Thyroid gland (tissue), 4 donors: ENCODE data around the gene GRIA1.

Experiments
- POLR2A ChIP-seq, 2 donors: fragments of 450-650 bp; IDR thresholded peaks; one replicate each; pipeline ENCODE4 v1.6.1; 2017; ENCODE audit warnings: antibody characterized with exemption in 2 of 2, mild to moderate bottlenecking in 2 of 2, moderate library complexity in 1 of 2
- TF ChIP-seq, protein P1 (sequence below), 6 experiments: fragments of 200-600 bp in 3 of 6; fragments of 450-650 bp in 3 of 6; sonication (generic) in 3 of 6; IDR thresholded peaks; one replicate each; pipeline ENCODE4 v1.5.1; 2016 to 2019; ENCODE audit warnings: antibody characterized with exemption in 6 of 6, mild to moderate bottlenecking in 2 of 6, inconsistent platforms in 1 of 6, moderate library complexity in 1 of 6

DNA sequence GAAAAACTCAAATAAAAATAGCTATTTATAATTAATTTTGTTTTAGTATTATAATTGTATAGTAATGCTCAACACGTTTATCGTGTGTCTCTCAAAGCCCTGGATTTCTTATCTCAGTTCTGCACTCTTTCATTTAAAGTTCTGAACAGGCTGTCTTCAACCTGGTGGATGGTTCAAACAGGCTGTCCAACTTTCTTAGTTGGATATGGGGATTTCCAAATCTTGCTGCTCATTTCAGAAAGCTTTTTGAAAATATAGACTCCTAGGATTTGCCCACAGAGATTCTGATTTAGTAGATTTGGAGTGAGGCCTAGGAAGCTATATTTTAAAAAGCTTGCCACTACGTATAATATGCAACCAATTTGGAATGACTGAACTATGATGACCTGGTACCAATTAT is 120.3 kb downstream of the GRIA1 start:
- TF ChIP-seq, protein P1, sequence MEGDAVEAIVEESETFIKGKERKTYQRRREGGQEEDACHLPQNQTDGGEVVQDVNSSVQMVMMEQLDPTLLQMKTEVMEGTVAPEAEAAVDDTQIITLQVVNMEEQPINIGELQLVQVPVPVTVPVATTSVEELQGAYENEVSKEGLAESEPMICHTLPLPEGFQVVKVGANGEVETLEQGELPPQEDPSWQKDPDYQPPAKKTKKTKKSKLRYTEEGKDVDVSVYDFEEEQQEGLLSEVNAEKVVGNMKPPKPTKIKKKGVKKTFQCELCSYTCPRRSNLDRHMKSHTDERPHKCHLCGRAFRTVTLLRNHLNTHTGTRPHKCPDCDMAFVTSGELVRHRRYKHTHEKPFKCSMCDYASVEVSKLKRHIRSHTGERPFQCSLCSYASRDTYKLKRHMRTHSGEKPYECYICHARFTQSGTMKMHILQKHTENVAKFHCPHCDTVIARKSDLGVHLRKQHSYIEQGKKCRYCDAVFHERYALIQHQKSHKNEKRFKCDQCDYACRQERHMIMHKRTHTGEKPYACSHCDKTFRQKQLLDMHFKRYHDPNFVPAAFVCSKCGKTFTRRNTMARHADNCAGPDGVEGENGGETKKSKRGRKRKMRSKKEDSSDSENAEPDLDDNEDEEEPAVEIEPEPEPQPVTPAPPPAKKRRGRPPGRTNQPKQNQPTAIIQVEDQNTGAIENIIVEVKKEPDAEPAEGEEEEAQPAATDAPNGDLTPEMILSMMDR (IDR thresholded peaks at IDR 0.05), result no peak
- TF ChIP-seq POLR2A (IDR thresholded peaks at IDR 0.05), result no peak
